Activated T-helper 2 cell treated with anti-CD3 and anti-CD28 coated beads, Interferon-gamma antibody, Interleukin-2, Interleukin-4, amounts not matched to agents 10 μg/mL and 5 μg/mL and 100 μg/mL, durations not matched to agents 14 hours and 24 hours and 36 hours (primary cell): ENCODE measurements around the gene HOXD11. TPM values are rescaled to one million over a fixed set of nuclear protein-coding genes. Genes with fewer than 3 reads are reported as not detected.

Experiments
- DNase-seq: peaks from one replicate; pipeline ENCODE4 v3.0.0; 2021; ENCODE audit warnings: low spot score
- H3K27ac Mint-ChIP-seq: one replicate; pipeline ENCODE4 v1.8.0; 2021; ENCODE audit warnings: mixed read lengths
- H3K27me3 Mint-ChIP-seq: one replicate; pipeline ENCODE4 v1.8.0; 2021; ENCODE audit warnings: low read depth, mixed read lengths
- H3K36me3 Mint-ChIP-seq: one replicate; pipeline ENCODE4 v1.8.0; 2021; ENCODE audit warnings: low read depth, mixed read lengths
- H3K4me1 Mint-ChIP-seq: one replicate; pipeline ENCODE4 v1.8.0; 2021; ENCODE audit warnings: low read depth, mixed read lengths
- H3K4me3 Mint-ChIP-seq: one replicate; pipeline ENCODE4 v1.8.0; 2021; ENCODE audit warnings: low read depth, mild to moderate bottlenecking, moderate library complexity, mixed read lengths
- H3K9me3 Mint-ChIP-seq: one replicate; pipeline ENCODE4 v1.8.0; 2021; ENCODE audit warnings: mixed read lengths
- intact Hi-C: fragments of 100-400 bp; cut with micrococcal nuclease; formaldehyde crosslinking; loops from one replicate; pipeline ENCODE4 v1.15.1; 2023
- total RNA-seq: library from RNA; stranded (reverse); gene quantifications from 2 replicates; pipeline ENCODE4 v1.2.3, GENCODE V29; 2022

HOXD11 gene
- total RNA-seq, 1 donor from 2014 or later: not detected

DNA sequence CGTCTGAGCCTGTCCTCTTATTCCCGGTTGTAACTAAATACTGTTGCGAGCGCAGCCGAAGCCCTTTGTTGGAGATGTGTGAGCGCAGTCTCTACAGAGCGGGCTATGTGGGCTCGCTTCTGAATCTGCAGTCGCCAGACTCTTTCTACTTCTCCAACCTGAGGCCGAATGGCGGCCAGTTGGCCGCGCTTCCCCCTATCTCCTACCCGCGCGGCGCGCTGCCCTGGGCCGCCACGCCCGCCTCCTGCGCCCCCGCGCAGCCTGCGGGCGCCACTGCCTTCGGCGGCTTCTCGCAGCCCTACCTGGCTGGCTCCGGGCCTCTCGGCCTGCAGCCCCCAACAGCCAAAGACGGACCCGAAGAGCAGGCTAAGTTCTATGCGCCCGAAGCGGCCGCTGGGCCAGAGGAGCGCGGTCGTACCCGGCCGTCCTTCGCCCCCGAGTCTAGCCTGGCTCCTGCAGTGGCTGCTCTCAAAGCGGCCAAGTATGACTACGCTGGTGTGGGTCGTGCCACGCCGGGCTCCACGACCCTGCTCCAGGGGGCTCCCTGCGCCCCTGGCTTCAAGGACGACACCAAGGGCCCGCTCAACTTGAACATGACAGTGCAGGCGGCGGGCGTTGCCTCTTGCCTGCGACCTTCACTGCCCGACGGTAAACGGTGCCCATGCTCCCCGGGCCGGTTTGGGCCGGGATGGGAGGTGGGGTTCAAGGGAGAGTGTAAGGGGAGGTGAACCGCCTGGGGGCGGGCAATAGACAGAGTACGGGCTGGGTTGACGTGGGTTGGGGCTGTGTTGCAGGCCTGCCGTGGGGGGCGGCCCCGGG, 7.1 kb upstream of the HOXD11 start, which contains the start of gene HOXD12:
TSS of gene HOXD12 (plus strand) at position 68 of the 819 bp plus-strand sequence. CDS start at position 75, 7 bp downstream.
- no peaks in the 10 kb centered on the region for H3K36me3 Mint-ChIP-seq
- H3K27me3 Mint-ChIP-seq: peaks cover 93% of the 10 kb centered on the region
- no peak within 1 kb of the TSS for H3K27ac Mint-ChIP-seq
- DNase-seq: no peak
- intact Hi-C loops: loop anchor here (5.0 kb wide), 1 partner anchor 32 kb away; no protein-coding TSS in a partner anchor
- H3K4me1 Mint-ChIP-seq: peaks cover 13% of the 10 kb centered on the region
- H3K4me3 Mint-ChIP-seq: no peak within 1 kb of the TSS
- no peaks in the 10 kb centered on the region for H3K9me3 Mint-ChIP-seq

GRCh38 chr2:176100547-176101140, 6.4 kb upstream of the HOXD11 start:
- no peak overlapping the region for H3K27ac Mint-ChIP-seq
- peaks cover 13% of the 10 kb centered on the region for H3K4me1 Mint-ChIP-seq
- DNase-seq: no peak
- no peak overlapping the region for H3K4me3 Mint-ChIP-seq
- H3K27me3 Mint-ChIP-seq: peaks cover 93% of the 10 kb centered on the region
- intact Hi-C loops: no loop called here
- no peaks in the 10 kb centered on the region for H3K9me3 Mint-ChIP-seq
- no peaks in the 10 kb centered on the region for H3K36me3 Mint-ChIP-seq

DNA sequence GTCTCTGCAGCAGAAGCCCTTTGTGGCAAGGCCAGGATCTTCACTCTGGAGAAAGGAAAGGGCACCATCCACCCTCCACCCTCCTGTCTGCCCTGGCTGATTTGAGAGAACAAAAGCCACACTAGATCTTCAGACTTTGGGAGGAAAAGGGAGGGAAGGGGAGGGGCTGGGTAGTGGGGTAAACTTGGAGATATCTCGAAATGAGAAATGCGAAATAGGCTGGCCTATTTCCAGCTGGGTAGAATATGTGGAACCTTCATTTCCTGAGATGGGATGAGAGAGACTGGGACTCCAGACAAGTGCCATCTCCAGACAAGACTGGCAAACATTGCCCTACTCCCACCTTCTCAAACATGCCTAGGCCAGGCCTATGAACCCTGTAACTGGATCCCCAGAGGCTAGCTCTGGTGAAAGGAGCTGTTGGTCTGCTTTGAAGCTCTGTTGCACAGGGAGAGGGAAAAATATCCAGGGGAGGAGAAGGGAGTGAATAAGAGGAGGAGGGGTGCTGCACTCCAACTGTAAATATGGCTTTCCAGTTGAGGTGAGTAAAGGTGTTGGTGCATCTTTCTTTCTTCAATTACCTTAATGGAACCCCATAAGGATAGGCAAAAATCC, 5.8 kb upstream of the HOXD11 start:
- intact Hi-C loops: no loop called here
- no peak overlapping the region for H3K4me3 Mint-ChIP-seq
- no peak for DNase-seq
- peaks cover 94% of the 10 kb centered on the region for H3K27me3 Mint-ChIP-seq
- no peaks in the 10 kb centered on the region for H3K36me3 Mint-ChIP-seq
- no peaks in the 10 kb centered on the region for H3K9me3 Mint-ChIP-seq
- no peak overlapping the region for H3K27ac Mint-ChIP-seq
- peaks cover 15% of the 10 kb centered on the region for H3K4me1 Mint-ChIP-seq

- intact Hi-C loops: no loop called here
- H3K27ac Mint-ChIP-seq: no peak overlapping the region
- peaks cover 91% of the 10 kb centered on the region for H3K27me3 Mint-ChIP-seq
- H3K9me3 Mint-ChIP-seq: no peaks in the 10 kb centered on the region
- peaks cover 12% of the 10 kb centered on the region for H3K4me1 Mint-ChIP-seq
- DNase-seq: no peak
- no peak overlapping the region for H3K4me3 Mint-ChIP-seq
- H3K36me3 Mint-ChIP-seq: no peaks in the 10 kb centered on the region
Measured at GRCh38 chr2:176101842-176102241, 5.2 kb upstream of the HOXD11 start.

- H3K36me3 Mint-ChIP-seq: no peaks in the 10 kb centered on the region
- H3K4me3 Mint-ChIP-seq: no peak overlapping the region
- no peaks in the 10 kb centered on the region for H3K9me3 Mint-ChIP-seq
- no peak for DNase-seq
- H3K27ac Mint-ChIP-seq: no peak overlapping the region
- intact Hi-C loops: no loop called here
- H3K4me1 Mint-ChIP-seq: peaks cover 8% of the 10 kb centered on the region
- peaks cover 89% of the 10 kb centered on the region for H3K27me3 Mint-ChIP-seq
Measured at GRCh38 chr2:176102309-176102866, 4.7 kb upstream of the HOXD11 start.

DNA sequence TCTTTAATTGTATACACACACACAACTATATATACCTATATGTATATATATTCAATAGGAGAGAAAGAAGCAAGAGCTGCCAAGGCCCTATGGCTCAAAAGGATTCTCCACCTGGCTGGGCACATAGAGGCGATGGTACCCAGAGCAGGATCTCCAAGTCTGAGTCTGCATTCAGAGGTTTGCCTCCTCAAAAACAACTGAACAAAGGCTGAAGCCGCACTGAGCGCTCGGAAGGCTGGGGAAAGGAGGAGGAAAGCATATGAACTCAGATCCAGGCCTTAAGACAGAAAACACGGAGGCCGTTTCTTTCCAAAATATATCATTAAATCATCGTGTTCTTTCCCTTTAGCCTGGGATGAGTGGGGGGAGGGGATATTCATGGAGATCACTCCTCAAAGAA, 3.9 kb upstream of the HOXD11 start:
- DNase-seq: no peak
- Mint-ChIP-seq H3K9me3 (no peaks in the 10 kb centered on the region), H3K27ac (no peak overlapping the region), H3K4me1 (peaks cover 3% of the 10 kb centered on the region), H3K36me3 (no peaks in the 10 kb centered on the region), H3K4me3 (no peak overlapping the region), H3K27me3 (peaks cover 83% of the 10 kb centered on the region)
- intact Hi-C loops: no loop called here

GRCh38 chr2:176103742-176104315, 3.3 kb upstream of the HOXD11 start:
- Mint-ChIP-seq H3K4me3 (no peak overlapping the region), H3K27ac (no peak overlapping the region), H3K36me3 (no peaks in the 10 kb centered on the region), H3K4me1 (peaks cover 3% of the 10 kb centered on the region), H3K9me3 (no peaks in the 10 kb centered on the region), H3K27me3 (peaks cover 80% of the 10 kb centered on the region)
- intact Hi-C loops: no loop called here
- no peak for DNase-seq

GRCh38 chr2:176104316-176105077, 2.6 kb upstream of the HOXD11 start:
- peaks cover 3% of the 10 kb centered on the region for H3K4me1 Mint-ChIP-seq
- no peak overlapping the region for H3K27ac Mint-ChIP-seq
- intact Hi-C loops: no loop called here
- no peak overlapping the region for H3K4me3 Mint-ChIP-seq
- no peaks in the 10 kb centered on the region for H3K9me3 Mint-ChIP-seq
- peaks cover 4% of the 10 kb centered on the region for H3K36me3 Mint-ChIP-seq
- no peak for DNase-seq
- peaks cover 80% of the 10 kb centered on the region for H3K27me3 Mint-ChIP-seq

- Mint-ChIP-seq H3K27me3 (peaks cover 83% of the 10 kb centered on the region), H3K4me1 (peaks cover 3% of the 10 kb centered on the region), H3K4me3 (no peak overlapping the region), H3K27ac (peak overlapping the region; percentile 19), H3K36me3 (peaks cover 4% of the 10 kb centered on the region), H3K9me3 (no peaks in the 10 kb centered on the region)
- intact Hi-C loops: no loop called here
- no peak for DNase-seq
Measured at GRCh38 chr2:176105078-176105729, 1.9 kb upstream of the HOXD11 start.

- H3K36me3 Mint-ChIP-seq: peaks cover 4% of the 10 kb centered on the region
- intact Hi-C loops: no loop called here
- no peak for DNase-seq
- peaks cover 81% of the 10 kb centered on the region for H3K27me3 Mint-ChIP-seq
- H3K27ac Mint-ChIP-seq: peak overlapping the region; percentile 26
- no peak overlapping the region for H3K4me3 Mint-ChIP-seq
- H3K4me1 Mint-ChIP-seq: peaks cover 3% of the 10 kb centered on the region
- H3K9me3 Mint-ChIP-seq: no peaks in the 10 kb centered on the region
Measured at GRCh38 chr2:176105730-176106580, 1.1 kb upstream of the HOXD11 start.

DNA sequence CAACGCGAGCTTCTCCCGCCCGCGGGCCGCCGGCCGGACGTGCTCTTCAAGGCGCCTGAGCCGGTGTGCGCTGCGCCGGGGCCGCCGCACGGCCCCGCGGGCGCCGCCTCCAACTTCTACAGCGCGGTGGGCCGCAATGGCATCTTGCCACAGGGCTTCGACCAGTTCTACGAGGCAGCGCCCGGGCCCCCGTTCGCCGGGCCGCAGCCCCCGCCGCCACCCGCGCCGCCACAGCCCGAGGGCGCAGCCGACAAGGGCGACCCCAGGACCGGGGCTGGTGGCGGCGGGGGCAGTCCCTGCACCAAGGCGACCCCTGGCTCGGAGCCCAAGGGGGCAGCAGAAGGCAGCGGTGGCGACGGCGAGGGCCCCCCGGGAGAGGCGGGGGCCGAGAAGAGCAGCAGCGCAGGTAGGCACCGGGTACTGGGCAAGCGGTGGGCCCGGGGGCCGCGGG, 676 bp downstream of the HOXD11 start:
- H3K9me3 Mint-ChIP-seq: no peaks in the 10 kb centered on the region
- peaks cover 6% of the 10 kb centered on the region for H3K4me1 Mint-ChIP-seq
- intact Hi-C loops: no loop called here
- H3K4me3 Mint-ChIP-seq: no peak overlapping the region
- H3K27me3 Mint-ChIP-seq: peaks cover 79% of the 10 kb centered on the region
- no peak for DNase-seq
- H3K36me3 Mint-ChIP-seq: peaks cover 4% of the 10 kb centered on the region
- no peak overlapping the region for H3K27ac Mint-ChIP-seq
